ENCODE measurements around the gene EIF4G3.
A peak's percentile ranks its signal among the peaks of the same experiment; 100 is the strongest.
"Not testable (repeated sequence)": the region's sequence is repeated elsewhere in the genome, so short reads cannot be mapped to it uniquely, and the experiment has no call there.

The EIF4G3 gene

DNA sequence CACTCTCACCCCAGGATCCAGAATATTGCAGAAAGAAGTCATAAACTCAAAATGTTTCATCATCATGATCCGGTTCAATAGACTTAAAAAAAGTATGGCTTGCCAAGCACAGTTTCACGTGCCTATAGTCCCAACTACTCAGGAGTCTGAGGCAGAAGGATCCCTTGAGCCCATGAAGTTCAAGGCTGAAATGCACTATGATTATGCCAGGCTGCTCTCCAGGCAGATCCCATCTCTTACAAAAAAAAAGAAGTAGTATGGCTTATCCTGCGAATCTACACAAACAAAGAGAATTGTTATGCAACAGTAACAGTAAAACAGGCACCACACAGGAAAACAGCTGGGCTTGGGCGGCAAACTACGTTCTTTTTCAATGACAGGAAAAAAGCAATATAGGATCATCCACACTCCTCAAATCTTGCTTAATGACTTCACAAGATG, 76.2 kb downstream of the EIF4G3 start:
- no peak for DNase-seq (ENCODE audit: low spot score)

DNA sequence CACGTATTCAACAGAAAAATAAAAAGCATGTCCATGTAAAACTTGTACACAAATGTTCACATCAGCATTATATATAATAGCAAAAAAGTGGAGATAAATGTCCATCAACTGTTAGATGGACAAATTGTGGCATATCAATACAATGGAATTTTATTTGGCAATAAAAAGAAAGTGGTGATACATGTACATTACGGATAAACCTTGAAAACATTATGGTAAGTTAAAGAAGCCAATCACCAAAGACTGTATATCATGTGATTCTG, 76.9 kb downstream of the EIF4G3 start:
- DNase-seq (ENCODE audit: low spot score): no peak

DNA sequence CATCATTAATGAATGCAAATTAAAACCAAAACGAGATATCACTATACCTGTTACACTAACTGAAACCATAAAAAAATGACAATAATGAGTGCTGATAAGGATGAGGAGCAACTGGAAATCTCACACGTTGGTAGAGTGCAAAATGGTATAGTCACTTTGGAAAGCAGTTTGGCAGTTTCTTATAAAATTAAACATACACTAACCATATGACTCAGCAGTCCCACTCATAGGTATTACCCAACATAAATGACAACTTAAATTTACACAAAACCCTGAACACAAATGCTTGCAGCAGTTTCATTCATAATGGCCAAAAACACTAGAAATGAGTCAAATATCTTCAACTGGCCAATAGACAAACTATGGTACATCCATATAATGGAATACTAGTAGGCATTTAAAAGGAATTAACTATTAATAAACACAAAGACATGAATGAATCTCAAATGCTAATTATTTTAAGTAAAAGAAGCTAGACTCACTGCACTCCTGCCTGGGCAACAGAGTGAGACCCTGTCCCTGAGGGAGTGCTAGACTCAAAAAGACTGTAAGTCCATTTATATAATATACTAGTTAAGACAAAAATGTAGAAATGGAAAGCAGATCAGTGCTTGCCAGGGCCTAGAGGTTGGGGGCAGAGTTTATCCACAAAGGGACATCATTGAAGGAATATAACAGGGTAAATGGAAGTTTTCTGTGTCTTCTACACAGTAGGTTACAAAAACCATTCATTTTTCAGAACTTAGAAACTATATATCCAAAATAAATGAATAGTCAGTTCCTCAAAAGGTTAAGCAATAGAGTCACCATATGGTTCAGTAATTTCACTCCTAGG, 77.4 kb downstream of the EIF4G3 start:
- DNase-seq (ENCODE audit: low spot score): no peak

DNA sequence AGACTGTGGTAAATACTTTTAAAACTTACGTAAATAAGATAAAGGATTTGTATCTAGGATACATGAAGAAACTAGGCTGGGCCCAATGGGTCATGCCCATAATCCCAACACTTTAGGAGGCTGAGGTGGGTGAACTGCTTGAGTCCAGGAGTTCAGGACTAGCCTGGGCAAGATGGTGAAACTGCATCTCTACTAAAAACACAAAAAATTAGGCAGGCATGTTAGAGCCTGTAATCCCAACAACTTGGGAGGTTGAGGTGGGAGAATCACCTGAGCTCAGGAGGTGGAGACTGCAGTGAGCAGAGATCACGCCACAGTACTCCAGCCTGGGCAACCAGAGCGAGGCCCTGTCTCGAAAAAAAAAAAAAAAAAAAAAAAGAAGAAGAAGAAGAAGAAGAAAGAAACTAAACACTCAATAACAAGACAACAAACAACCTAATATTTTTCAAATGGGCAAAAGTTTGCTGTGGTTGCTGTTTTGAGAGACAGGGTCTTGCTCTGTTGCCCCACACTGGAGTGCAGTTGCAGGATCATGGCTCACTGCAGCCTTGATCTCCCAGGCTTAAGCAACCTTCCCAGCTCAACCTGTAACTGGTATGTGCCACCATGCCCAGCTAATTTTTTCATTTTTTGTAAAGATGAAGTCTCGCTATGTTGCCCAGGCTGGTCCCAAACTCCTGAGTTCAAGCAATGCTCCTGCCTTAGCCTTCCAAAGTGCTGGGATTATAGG, 78.3 kb downstream of the EIF4G3 start:
- no peak for DNase-seq (ENCODE audit: low spot score)

DNA sequence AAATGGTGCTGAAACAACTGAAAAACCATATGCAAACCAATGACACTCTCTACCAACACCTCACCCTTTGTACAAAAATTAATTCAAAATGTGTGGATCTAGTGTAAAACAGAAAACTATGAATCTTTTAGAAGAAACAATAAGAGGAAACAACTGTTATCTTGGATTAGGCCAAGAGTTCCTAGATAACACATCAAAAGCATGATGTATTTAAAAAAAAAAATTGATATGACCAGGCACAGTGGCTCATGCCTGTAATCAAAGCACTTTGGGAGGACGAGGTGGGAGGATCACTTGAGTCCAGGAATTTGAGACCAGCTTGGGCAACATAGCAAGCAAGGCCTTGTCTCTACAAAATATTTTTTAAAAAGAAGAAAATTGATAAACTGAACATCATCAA, 79.0 kb downstream of the EIF4G3 start:
- no peak for DNase-seq (ENCODE audit: low spot score)

DNA sequence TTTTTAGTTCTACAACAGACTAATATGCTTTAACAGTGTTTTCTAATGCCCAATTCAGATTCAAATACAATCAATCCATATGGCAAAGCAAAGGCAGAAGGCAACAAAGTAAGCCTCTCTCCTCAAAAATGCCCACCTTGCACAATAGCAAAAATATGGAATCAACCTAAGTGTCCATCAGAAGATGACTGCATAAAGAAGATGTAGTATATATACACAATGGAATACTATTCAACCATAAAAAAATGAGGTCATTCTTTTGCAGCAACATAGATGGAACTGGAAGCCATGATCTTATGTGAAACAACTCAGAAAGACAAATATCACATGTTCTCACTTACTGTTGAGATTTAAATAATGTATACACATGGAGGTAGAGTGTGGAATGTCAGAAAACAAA, 80.7 kb downstream of the EIF4G3 start:
- no peak for DNase-seq (ENCODE audit: low spot score)

DNA sequence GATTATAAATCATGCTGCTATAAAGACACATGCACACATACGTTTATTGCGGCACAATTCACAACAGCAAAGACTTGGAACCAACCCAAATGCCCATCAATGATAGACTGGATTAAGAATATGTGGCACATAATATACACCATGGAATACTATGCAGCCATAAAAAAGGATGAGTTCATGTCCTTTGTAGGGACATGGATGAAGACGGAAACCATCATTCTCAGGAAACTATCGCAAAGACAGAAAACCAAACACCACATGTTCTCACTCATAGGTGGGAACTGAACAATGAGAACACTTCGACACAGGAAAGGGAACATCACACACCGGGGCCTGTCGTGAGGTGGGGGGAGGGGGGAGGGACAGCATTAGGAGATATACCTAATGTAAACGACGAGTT, 82.4 kb downstream of the EIF4G3 start:
- DNase-seq (ENCODE audit: low spot score): not testable (repeated sequence)

DNA sequence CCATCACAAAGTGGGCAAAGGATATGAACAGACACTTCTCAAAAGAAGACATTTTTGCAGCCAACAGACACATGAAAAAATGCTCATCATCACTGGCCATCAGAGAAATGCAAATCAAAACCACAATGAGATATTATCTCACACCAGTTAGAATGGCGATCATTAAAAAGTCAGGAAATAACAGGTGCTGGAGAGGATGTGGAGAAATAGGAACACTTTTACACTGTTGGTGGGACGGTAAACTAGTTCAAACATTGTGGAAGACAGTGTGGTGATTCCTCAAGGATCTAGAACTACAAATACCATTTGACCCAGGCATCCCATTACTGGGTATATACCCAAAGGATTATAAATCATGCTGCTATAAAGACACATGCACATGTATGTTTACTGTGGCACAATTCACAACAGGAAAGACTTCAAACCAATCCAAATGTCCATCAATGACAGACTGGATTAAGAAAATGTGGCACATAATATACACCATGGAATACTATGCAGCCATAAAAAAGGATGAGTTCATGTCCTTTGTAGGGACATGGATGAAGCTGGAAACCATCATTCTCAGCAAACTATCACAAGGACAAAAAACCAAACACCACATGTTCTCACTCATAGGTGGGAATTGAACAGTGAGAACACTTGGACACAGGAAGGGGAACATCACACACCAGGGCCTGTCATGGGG, 83.3 kb downstream of the EIF4G3 start:
- not testable (repeated sequence) for DNase-seq (ENCODE audit: low spot score)

DNA sequence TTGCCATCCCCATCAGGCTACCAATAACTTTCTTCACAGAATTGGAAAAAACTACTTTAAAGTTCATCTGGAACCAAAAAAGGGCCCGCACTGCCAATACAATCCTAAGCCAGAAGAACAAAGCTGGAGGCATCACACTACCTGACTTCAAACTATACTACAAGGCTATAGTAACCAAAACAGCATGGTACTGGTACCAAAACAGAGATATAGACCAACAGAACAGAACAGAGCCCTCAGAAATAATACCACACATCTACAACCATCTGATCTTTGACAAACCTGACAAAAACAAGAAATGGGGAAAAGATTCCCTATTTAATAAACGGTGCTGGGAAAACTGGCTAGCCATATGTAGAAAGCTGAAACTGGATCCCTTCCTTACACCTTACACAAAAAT, 84.2 kb downstream of the EIF4G3 start:
- DNase-seq (ENCODE audit: low spot score): not testable (repeated sequence)

DNA sequence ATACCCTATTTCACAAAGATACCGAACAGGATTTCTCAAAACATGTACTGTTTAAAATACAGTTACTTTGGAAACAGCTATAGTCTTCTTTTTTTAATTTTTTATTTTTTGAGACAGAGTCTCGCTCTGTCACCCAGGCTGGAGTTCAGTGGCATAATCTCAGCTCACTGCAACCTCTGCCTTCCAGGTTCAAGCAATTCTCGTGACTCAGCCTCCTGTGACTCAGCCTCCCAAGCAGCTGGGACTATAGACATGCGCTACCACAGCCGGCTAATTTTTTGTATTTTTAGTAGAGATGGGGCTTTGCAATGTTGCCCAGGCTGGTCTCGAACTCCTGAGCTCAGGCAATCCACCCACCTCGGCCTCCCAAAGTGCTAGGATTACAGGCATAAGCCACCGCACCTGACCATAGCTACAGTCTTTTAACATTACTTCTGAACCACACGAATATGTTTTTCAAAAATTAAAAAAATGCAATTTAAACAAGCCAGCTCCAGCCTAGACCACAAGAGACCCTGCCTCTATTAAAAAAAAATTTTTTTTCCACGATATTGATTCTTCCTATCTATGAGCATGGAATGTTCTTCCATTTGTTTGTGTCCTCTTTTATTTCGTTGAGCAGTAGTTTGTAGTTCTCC, 85.5 kb downstream of the EIF4G3 start:
- DNase-seq (ENCODE audit: low spot score): peak; percentile 5

DNA sequence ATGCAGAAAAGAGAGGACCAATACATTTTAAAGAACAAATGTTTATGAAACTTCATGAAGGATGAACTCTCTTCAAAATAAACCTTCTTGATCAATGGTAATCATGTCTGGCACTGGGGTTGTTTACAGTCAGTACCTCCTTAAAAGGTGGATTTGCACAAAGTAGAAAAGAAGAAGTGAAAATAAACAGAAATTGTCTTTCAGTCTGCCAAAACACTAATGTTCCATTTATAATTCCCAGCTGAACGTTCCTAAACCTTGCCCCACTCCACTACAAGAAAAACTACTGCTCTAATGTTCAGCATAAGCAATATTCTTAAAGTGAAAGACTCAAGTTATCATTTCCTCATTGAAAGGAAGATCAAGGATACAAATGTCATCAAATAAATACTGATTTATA, 86.2 kb downstream of the EIF4G3 start:
- DNase-seq (ENCODE audit: low spot score): no peak

DNA sequence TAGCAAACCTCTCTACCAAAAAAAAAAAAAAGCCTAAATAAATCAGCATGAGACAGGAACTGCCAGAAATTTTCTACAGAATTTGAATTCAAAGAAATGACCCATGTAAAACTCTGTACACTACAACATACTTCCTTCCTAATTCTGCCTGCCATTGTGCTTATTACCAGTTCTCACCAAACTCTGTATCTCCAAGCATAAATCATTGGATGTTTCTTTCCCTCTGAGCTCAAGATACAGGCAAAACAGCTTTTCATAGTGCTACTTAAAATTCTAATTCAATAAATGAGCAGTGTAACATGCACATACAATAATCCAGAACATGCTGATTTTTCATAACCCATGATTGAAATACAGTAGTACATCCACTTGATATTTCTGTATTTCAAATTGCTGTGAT, 87.0 kb downstream of the EIF4G3 start:
- no peak for DNase-seq (ENCODE audit: low spot score)

DNA sequence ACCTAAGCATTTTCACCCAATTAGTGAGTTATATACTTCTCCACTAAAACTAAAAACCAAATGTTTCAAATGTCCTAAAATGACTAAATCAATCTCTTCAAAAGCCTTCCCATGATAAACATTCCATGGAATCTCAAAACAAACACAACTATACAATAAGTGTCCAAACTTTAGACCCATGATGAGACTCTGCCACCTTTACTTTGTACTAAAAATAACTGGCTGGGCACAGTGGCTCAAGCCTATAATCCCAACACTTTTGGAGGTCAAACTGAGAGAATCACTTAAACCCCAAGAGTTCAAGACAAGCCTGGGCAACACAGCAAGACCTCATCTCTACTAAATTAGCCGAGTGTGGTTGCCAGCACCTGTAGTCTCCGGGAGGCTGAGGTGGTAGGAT, 87.4 kb downstream of the EIF4G3 start:
- no peak for DNase-seq (ENCODE audit: low spot score)

DNA sequence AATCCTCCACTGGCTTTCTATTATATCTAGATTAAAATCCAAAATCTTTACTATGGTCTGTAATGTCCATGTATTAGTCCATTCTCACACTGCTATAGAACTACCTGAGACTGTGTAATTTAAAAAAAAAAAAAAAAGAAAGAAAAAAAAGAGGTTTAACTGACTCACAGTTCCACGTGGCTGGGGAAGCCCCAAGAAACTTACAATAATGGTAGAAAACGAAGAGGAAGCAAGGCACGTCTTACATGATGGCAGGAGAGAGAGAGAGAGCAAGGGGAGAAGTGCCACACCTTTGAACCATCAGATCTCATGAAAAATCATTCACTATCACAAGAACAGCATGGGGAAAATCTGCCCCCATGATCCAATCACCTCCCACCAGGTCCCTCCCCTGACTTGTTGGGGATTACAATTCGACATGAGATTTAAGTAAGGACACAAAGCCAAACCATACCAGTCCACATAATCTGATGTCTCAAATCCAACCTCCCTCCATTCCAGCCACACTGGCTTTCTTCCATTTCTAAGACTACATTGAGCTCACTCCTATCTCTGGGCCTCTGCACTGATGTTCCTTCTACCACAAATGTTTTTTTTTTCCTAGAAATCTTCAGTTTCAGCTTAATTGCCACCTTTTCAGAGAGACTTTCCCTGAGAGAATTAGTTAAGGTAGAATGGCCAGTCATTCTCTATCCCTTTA, 92.4 kb downstream of the EIF4G3 start:
- no peak for DNase-seq (ENCODE audit: low spot score)

DNA sequence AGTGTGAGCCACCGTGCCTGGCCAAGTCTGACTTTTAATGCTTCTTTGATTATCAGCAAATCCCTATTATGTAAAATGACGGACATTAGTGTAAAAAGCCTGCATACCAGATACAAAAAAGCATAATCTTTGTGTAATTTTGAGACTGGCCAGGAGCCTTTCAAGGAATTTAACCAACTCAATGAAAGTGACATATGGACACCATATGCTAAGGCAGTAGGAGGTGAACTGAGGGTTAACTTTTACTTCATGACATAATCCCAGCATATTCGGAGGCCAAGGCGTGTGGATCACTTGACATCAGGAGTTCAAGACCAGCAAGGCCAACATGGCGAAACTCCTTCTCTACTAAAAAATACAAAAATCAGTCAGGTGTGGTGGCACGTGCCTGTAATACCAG, 94.6 kb downstream of the EIF4G3 start:
- no peak for DNase-seq (ENCODE audit: low spot score)

DNA sequence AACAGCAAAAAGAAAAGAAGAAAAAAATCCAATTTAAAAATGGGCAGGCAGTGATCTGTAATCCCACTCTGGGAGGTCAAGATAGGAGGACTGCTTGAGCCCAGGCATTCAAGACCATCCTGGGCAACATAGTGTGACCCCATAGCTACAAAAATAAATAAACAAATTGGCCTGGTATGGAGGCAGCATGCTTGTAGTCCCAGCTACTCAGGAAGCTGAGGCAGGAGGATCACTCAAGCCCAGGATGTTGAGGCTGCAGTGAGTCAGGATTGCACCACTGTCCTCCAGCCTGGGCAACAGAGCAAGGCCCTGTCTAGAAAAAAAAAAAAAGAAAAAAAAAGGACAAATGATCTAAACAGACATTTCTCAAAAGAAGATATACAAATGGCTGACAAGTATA, 99.6 kb downstream of the EIF4G3 start:
- no peak for DNase-seq (ENCODE audit: low spot score)

DNA sequence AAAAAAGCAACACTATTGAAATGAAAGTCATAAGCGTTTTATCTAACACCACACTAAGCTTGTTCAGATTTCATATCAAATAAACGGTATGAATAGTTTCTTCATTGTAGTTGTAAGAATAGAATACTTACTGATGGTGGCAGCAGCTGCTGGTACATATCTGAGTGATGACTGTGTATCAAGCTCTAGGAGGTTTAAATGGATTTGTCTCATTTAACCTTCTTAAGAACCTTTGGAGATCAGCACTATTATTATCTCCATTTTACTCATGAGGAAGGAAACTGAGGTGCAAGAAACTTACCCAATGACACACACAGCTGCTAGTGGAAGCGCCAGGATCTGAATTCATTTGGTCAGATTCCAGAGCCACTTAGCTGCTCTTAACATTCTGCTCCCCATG, 104.0 kb downstream of the EIF4G3 start:
- DNase-seq (ENCODE audit: low spot score): no peak

DNA sequence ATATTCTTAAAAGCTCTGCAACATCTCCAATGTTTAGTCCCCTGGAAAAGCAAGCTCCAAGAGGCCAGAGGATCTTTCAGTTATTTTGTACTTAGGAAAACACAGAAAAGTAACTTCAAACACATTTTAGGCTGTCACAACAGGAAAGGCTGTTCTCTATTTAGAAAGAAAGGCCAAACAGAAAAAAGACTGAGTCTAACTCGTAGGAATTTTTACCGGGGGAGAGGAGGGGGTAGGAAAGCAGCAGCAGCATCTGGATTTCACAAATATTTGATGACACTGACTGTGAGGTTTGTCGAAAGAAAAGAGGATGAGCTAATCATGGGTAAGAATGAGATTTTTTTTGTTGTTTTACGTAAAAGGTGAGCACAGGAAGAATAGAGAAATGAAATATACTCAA, 107.1 kb downstream of the EIF4G3 start:
- no peak for DNase-seq (ENCODE audit: low spot score)

DNA sequence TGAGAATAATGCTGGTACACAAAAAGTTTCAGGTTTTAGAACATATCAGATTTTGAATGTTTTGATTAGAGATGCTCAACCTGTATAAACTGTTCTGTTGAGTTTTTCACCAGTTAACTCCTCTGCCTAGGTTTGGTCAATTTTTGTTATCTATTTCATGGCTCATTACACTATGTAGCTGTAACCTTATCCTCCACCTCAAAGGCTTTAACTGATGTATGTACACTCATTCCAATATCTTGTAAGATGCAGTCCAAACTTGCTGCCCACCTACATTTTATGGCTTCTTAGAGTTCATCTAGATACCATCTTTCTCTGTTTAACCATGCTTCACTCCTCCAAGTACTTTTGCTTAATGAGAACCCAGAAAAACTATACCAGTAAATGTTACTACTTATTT, 107.8 kb downstream of the EIF4G3 start:
- no peak for DNase-seq (ENCODE audit: low spot score)

DNA sequence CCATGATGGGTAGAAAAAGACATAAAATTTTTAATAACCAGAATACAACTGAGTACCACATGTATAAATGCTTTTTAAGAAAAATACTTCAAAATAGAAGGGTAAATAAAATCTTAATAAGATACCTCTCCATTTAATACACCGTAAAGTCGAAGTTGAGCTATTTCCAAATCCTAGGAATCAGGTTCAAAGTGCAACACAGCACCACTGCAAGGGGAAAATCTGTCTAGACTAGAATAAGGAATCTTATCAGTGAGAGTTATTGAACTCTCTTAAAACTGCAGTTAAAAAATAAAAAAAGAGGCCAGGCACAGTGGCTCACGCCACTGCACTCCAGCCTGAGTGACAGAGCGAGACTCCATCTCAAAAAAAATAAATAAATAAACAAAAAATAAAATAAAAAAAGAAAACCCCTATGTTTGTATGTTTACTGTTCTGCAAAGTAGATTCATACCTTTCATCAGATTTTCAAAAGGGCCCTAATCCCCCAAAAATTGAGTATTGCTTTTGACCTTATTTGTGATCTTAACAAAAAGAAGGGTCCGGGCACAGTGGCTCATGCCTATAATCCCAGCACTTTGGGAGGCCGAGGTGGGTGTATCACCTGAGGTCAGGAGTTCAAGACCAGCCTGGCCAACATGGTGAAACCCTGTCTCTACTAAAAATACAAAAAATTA, 109.0 kb downstream of the EIF4G3 start:
- DNase-seq (ENCODE audit: low spot score): no peak

DNA sequence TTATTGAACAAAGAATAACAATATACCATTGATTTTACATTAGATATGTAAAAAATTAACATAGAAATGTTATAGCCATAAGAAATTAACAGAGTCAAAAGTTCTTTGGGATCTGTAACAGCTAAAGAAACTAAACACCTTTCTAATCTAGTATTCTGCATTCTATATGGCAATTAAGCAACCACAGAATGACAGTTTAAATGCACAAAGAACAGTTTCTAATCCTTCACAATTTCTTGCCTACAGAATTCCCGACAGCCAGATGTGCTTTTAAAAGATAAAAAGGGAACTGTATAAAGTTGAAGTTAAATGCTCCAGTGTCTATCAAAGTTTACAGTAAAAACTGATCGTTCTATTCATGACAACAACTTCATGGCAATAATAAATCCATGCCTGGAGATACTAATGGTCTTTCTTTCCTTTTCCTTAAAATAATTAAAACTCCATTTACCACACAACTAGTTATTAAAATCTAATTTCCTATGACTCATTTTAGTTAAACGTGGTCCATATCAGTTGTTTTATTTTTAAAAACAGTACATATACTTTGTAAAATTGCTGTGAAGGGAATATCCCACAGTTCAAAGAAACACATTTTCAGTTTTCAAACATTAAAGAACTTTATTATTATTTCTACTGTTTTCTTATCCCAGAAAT, 110.2 kb downstream of the EIF4G3 start:
- DNase-seq (ENCODE audit: low spot score): no peak
